GM21786 (cell line): Measurements from ENCODE around the gene NUDT4.

ENCODE experiments used
- ATAC-seq: cut with Tn5 transposase; IDR thresholded peaks from one replicate; pipeline ENCODE4 v1.9.1; 2021; ENCODE audit not compliant: unreplicated experiment

NUDT4 gene

DNA sequence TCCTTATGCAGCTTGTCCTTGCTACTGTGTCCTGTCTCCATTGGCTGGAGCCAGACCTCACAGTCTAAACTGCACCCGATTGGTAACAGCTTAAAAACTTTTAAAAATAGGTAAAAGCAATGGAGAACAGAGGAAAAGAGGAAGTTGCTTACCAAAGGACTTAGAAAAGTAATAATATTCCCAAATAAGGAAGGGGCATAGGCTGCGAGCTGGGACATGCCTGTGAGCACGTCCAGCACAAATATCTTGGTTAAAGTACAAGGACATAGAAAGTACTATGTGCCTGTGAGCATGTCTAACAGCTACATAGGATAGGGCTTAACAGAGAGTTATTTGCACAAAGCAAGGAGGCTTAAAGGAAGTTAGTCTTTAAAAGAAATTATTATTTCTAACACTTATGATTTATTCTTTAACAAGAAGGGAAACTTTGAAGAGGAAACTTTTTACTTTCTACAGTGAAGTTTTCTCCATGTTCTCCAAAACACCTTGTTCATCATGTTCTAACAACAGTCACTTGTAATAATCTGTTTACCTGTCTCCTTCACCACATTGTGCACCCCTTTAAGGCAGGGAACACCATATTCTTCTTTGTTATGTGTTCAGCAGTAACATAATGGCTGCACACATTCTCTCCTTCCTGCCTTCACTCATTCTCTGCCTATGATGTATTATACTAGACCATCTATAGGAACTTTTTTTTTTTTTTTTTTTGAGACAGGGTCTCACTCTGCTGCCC, 73.9 kb downstream of the NUDT4 start:
- ATAC-seq = no peak

- ATAC-seq = no peak
Observed at GRCh38 chr12:93453633-93454032, 75.9 kb downstream of the NUDT4 start.

DNA sequence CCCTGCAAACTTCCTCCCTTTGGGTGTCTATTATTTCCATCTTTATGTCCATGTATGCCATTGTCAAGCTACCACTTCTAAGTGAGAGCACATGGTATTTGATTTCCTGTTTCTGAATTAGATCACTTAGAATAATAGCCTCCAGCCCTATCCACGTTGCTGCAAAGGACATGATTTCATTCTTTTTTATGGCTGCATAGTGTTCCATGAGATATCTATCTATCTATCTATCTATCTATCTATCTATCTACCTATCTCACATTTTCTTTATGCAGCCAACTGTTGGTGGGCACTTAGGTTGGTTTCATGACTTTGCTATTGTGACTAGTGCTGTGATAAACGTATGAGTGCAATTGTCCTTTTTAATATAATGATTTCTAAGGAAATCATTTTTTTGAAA, 78.4 kb downstream of the NUDT4 start:
- no peak for ATAC-seq
